GM23248 (cell line): ENCODE results near the gene SH3RF3. TPM values are rescaled to one million over a fixed set of nuclear protein-coding genes. Genes with fewer than 3 reads are reported as not detected.
A peak's percentile ranks its signal among the peaks of the same experiment; 100 is the strongest.

Experiments used
- DNase-seq: peaks from one replicate; pipeline ENCODE4 v3.0.0-alpha.2; 2015
- H2AFZ ChIP-seq: fragments of 200-600 bp; sonication (generic); 2 replicates; pipeline ENCODE4 v1.6.1; 2016; ENCODE audit warnings: antibody characterized with exemption
- H3F3A ChIP-seq: fragments of 200-600 bp; sonication (generic); 2 replicates; pipeline ENCODE4 v1.6.1; 2016; ENCODE audit warnings: mild to moderate bottlenecking, antibody characterized with exemption, mixed run types; ENCODE audit not compliant: insufficient read depth
- H3K27ac ChIP-seq: fragments of 200-600 bp; sonication (generic); 2 replicates; pipeline ENCODE4 v1.5.1; 2016; ENCODE audit warnings: mild to moderate bottlenecking
- H3K27me3 ChIP-seq: fragments of 200-600 bp; sonication (generic); replicated peaks from 2 replicates; pipeline ENCODE4 v1.6.1; 2016; ENCODE audit warnings: mild to moderate bottlenecking; ENCODE audit not compliant: insufficient read depth
- H3K36me3 ChIP-seq: fragments of 200-600 bp; sonication (generic); 2 replicates; pipeline ENCODE4 v1.6.1; 2016; ENCODE audit warnings: low read depth, mild to moderate bottlenecking
- H3K4me1 ChIP-seq: fragments of 200-600 bp; sonication (generic); 2 replicates; pipeline ENCODE4 v1.6.1; 2016; ENCODE audit warnings: mild to moderate bottlenecking; ENCODE audit not compliant: insufficient read depth
- H3K4me2 ChIP-seq: fragments of 200-600 bp; sonication (generic); one replicate; pipeline ENCODE4 v1.6.1; 2016; ENCODE audit warnings: mild to moderate bottlenecking; ENCODE audit not compliant: unreplicated experiment
- H3K4me3 ChIP-seq: fragments of 200-600 bp; sonication (generic); 2 replicates; pipeline ENCODE4 v1.5.1; 2016; ENCODE audit warnings: mild to moderate bottlenecking
- H3K79me2 ChIP-seq: fragments of 200-600 bp; sonication (generic); 2 replicates; pipeline ENCODE4 v1.6.1; 2016; ENCODE audit warnings: mild to moderate bottlenecking; ENCODE audit not compliant: insufficient read depth
- H3K9ac ChIP-seq: fragments of 200-600 bp; sonication (generic); 2 replicates; pipeline ENCODE4 v1.6.1; 2016; ENCODE audit warnings: mild to moderate bottlenecking
- H3K9me2 ChIP-seq: fragments of 200-600 bp; sonication (generic); 2 replicates; pipeline ENCODE4 v1.6.1; 2016; ENCODE audit warnings: mixed run types, mild to moderate bottlenecking, moderate library complexity; ENCODE audit not compliant: insufficient read depth
- H3K9me3 ChIP-seq: fragments of 200-600 bp; sonication (generic); one replicate; pipeline ENCODE4 v1.6.1; 2017; ENCODE audit warnings: low read depth
- H4K20me1 ChIP-seq: fragments of 200-600 bp; sonication (generic); 2 replicates; pipeline ENCODE4 v1.6.0; 2016; ENCODE audit not compliant: insufficient read depth
- EZH2 ChIP-seq: fragments of 200-600 bp; sonication (generic); IDR thresholded peaks from 2 replicates; pipeline ENCODE4 v1.6.1; 2018; ENCODE audit warnings: antibody characterized with exemption, mild to moderate bottlenecking; ENCODE audit not compliant: insufficient read depth, poor library complexity, severe bottlenecking
- EZH2phosphoT487 ChIP-seq: fragments of 200-600 bp; sonication (generic); IDR thresholded peaks from 2 replicates; pipeline ENCODE4 v1.6.1; 2018; ENCODE audit warnings: antibody characterized with exemption, moderate library complexity, mild to moderate bottlenecking, low read depth; ENCODE audit not compliant: insufficient read depth
- WGBS, 2 experiments: methylation state at CpG; one replicate each; pipeline ENCODE4 v1.1.6; 2015 to 2017; ENCODE audit warnings: low lambda C conversion rate in 2 of 2, low coverage in 1 of 2; ENCODE audit errors: missing lambda C conversion rate in 2 of 2; 5-methylcytosine and 5-hydroxymethylcytosine counted together
- in situ Hi-C: fragments of 300-500 bp; cut with MboI; formaldehyde crosslinking; loops from 2 replicates; pipeline ENCODE4 v1.15.0; 2020
- polyA plus RNA-seq: library from polyadenylated mRNA; unstranded; fragments of >200 nt; fragmentation: Nextera tagmentation; extraction: Ambion mirVana; gene quantifications from 2 replicates; pipeline ENCODE4 v1.2.1, GENCODE V29; 2016
- total RNA-seq: library from RNA; depleted of rRNA; stranded (reverse); fragments of >200 nt; shearing (Covaris generic); gene quantifications from 2 replicates; pipeline ENCODE4 v1.2.3, GENCODE V29; 2014

SH3RF3 gene
- total and polyA plus RNA-seq, 2 experiments from 2014 or later, result 1.5 to 5.2 TPM

- no peaks in the 10 kb centered on the region for H3K9me2 ChIP-seq
- H3K9ac ChIP-seq, result no peak overlapping the region
- H3K4me3 ChIP-seq, result no peak overlapping the region
- H3F3A ChIP-seq, result peaks cover 28% of the 10 kb centered on the region
- H3K4me1 ChIP-seq, result peaks cover 31% of the 10 kb centered on the region
- H4K20me1 ChIP-seq, result no peaks in the 10 kb centered on the region
- 10 to 17% methylated on average over 1 of the region's 1 CpG for WGBS, 2 experiments
- DNase-seq, result no peak
- no peak for TF ChIP-seq EZH2phosphoT487
- no peak for TF ChIP-seq EZH2
- in situ Hi-C loops, result no loop called here
- no peaks in the 10 kb centered on the region for H3K27me3 ChIP-seq
- H3K4me2 ChIP-seq, result no peak overlapping the region
- no peak overlapping the region for H3K27ac ChIP-seq
- H3K36me3 ChIP-seq, result no peaks in the 10 kb centered on the region
- no peaks in the 10 kb centered on the region for H3K9me3 ChIP-seq
- H2AFZ ChIP-seq, result no peak overlapping the region
- peaks cover 22% of the 10 kb centered on the region for H3K79me2 ChIP-seq
Observed at GRCh38 chr2:109207176-109207575, 78.2 kb downstream of the SH3RF3 start.

GRCh38 chr2:109208071-109208950 lies 79.3 kb downstream of the SH3RF3 start:
- H3K27ac ChIP-seq, result no peak overlapping the region

DNA sequence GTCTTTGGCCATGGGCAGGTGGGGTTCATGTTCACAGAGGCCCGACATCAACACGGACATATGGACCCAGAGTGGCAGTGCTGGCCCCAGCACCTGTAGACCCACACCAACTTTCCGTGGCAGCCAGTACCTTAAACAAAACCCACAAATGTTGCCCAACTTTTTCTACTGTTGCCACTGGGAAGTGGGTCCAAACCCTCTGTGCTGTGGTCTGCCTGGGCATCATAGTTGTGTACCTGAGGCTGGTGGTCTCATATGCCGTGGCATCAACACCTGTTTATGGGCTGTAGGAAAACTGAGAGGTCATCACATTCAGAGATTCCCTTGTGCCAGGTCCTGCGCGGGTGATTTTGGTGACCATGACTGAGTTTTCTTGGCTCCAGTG lies 79.9 kb downstream of the SH3RF3 start:
- TF ChIP-seq EZH2phosphoT487 (no peak), EZH2 (no peak)
- H3K4me2 ChIP-seq, result peak overlapping the region; percentile 57
- H3K36me3 ChIP-seq, result no peaks in the 10 kb centered on the region
- peak overlapping the region; percentile 59 for H3K27ac ChIP-seq
- no peak for DNase-seq
- peaks cover 40% of the 10 kb centered on the region for H3K4me1 ChIP-seq
- 60 to 69% methylated on average over 6 of the region's 6 CpGs for WGBS, 2 experiments
- H2AFZ ChIP-seq, result no peak overlapping the region
- H3K27me3 ChIP-seq, result no peaks in the 10 kb centered on the region
- H3K9ac ChIP-seq, result peak overlapping the region; percentile 28; the same call in 1 of the 2 replicates
- H3K4me3 ChIP-seq, result peak overlapping the region; percentile 20; the same call in 1 of the 2 replicates
- no peaks in the 10 kb centered on the region for H4K20me1 ChIP-seq
- in situ Hi-C loops, result no loop called here
- peaks cover 22% of the 10 kb centered on the region for H3K79me2 ChIP-seq
- no peaks in the 10 kb centered on the region for H3K9me2 ChIP-seq
- peaks cover 28% of the 10 kb centered on the region for H3F3A ChIP-seq
- H3K9me3 ChIP-seq, result no peaks in the 10 kb centered on the region

More at GRCh38 chr2:109208071-109208950, 79.3 kb downstream of the SH3RF3 start:
- H3K9me3 ChIP-seq, result no peaks in the 10 kb centered on the region
- peaks cover 34% of the 10 kb centered on the region for H3K4me1 ChIP-seq
- H2AFZ ChIP-seq, result no peak overlapping the region
- peak; percentile 59 for DNase-seq
- no peak overlapping the region for H3K9ac ChIP-seq
- no peak for TF ChIP-seq EZH2
- TF ChIP-seq EZH2phosphoT487, result no peak
- peaks cover 28% of the 10 kb centered on the region for H3F3A ChIP-seq
- H3K4me3 ChIP-seq, result no peak overlapping the region
- 96 to 99% methylated on average over 3 of the region's 3 CpGs for WGBS, 2 experiments
- peaks cover 22% of the 10 kb centered on the region for H3K79me2 ChIP-seq
- peak overlapping the region; percentile 3 for H3K4me2 ChIP-seq
- no peaks in the 10 kb centered on the region for H3K36me3 ChIP-seq
- in situ Hi-C loops, result no loop called here
- no peaks in the 10 kb centered on the region for H3K9me2 ChIP-seq
- no peaks in the 10 kb centered on the region for H3K27me3 ChIP-seq
- no peaks in the 10 kb centered on the region for H4K20me1 ChIP-seq

DNA sequence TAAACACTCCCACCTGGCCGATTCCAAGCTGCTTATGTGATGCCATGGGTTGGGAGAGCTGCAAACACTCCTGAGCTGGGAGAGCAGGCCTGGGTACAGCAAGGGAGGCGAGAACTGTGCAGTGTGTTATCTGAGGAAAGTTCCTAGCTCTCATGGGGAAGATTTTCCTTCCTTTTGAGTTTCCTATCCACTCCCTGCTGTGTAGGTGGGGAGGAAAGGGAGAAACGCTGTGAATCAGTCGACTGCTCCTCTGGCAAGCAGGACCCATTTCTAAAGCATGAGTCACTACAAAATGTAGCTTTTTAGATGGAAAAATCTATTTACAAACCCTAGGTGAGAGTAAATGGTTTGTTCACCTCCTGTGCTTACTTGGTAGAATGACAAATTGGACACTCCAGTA lies 80.4 kb downstream of the SH3RF3 start:
- H3K27ac ChIP-seq, result peak overlapping the region; percentile 59
- no peaks in the 10 kb centered on the region for H3K9me3 ChIP-seq
- peak overlapping the region; percentile 57 for H3K4me2 ChIP-seq
- H3F3A ChIP-seq, result peaks cover 28% of the 10 kb centered on the region
- no peaks in the 10 kb centered on the region for H3K36me3 ChIP-seq
- H3K4me3 ChIP-seq, result peak overlapping the region; percentile 20; the same call in 1 of the 2 replicates
- H3K9ac ChIP-seq, result peak overlapping the region; percentile 28; the same call in 1 of the 2 replicates
- H3K79me2 ChIP-seq, result peaks cover 22% of the 10 kb centered on the region
- no peaks in the 10 kb centered on the region for H4K20me1 ChIP-seq
- no peaks in the 10 kb centered on the region for H3K27me3 ChIP-seq
- peaks cover 45% of the 10 kb centered on the region for H3K4me1 ChIP-seq
- DNase-seq, result peak; percentile 92
- in situ Hi-C loops, result no loop called here
- 27 to 30% methylated on average over 4 of the region's 4 CpGs for WGBS, 2 experiments
- H3K9me2 ChIP-seq, result no peaks in the 10 kb centered on the region
- TF ChIP-seq EZH2phosphoT487 (no peak), EZH2 (no peak)
- no peak overlapping the region for H2AFZ ChIP-seq
